ENCODE measurements around the gene AGBL4. TPM values are rescaled to one million over a fixed set of nuclear protein-coding genes. Genes with fewer than 3 reads are reported as not detected.

The AGBL4 gene
- total and polyA plus RNA-seq, 2 experiments from 2014 or later = not detected

DNA sequence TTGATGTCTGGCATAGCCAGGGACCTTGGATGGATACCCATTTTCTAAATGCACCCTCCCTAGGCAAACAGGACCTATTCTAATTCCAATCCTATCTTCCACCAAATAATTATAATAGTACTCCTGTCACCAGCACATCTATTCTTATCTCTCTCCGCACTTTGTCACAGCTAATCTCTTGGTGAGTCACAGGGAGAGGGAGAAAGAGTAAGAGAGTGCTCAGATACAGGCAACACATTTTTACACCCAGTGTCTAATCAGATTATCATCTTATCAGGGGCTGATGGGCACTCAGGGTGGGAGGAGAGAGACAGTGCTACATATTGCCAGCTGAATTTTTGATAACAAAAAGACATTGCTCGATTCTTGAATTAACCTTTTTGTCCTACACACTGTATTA is 972.1 kb downstream of the AGBL4 start:
- TF ChIP-seq, protein P1, sequence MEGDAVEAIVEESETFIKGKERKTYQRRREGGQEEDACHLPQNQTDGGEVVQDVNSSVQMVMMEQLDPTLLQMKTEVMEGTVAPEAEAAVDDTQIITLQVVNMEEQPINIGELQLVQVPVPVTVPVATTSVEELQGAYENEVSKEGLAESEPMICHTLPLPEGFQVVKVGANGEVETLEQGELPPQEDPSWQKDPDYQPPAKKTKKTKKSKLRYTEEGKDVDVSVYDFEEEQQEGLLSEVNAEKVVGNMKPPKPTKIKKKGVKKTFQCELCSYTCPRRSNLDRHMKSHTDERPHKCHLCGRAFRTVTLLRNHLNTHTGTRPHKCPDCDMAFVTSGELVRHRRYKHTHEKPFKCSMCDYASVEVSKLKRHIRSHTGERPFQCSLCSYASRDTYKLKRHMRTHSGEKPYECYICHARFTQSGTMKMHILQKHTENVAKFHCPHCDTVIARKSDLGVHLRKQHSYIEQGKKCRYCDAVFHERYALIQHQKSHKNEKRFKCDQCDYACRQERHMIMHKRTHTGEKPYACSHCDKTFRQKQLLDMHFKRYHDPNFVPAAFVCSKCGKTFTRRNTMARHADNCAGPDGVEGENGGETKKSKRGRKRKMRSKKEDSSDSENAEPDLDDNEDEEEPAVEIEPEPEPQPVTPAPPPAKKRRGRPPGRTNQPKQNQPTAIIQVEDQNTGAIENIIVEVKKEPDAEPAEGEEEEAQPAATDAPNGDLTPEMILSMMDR (IDR thresholded peaks at IDR 0.05; ENCODE audit: low read depth, low read length) = no peak
- H3K36me3 ChIP-seq = no peaks in the 10 kb centered on the region
- H3K27ac ChIP-seq = no peak overlapping the region
- no peaks in the 10 kb centered on the region for H3K4me1 ChIP-seq (ENCODE audit: low read depth)
- H3K27me3 ChIP-seq = no peaks in the 10 kb centered on the region
- DNase-seq (ENCODE audit: low read depth in 1 of 2, low spot score in 1 of 2) = no peak
- no peak overlapping the region for H3K4me3 ChIP-seq
- no peaks in the 10 kb centered on the region for H3K9me3 ChIP-seq (ENCODE audit: low read depth)

DNA sequence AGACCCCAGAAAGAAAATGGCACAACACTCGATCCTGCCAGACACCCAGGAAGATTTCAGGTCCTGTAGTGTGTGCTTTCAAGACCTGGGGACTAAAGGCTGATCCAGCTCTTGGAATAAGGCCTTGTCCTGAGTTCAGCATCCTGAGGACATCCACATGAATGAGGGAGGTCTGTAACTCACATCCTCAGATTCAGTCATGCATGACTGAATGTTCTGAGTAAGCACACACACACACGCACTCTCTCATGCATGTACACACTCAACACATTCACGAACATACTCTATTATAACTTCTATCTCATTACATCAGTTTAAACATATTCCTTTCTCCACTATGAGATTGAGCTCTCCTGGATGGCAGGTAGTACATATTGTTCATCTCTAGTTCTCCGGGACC is 973.7 kb downstream of the AGBL4 start:
- Histone ChIP-seq H3K9me3 (ENCODE audit: low read depth) (peaks cover 3% of the 10 kb centered on the region), H3K4me1 (ENCODE audit: low read depth) (no peaks in the 10 kb centered on the region), H3K36me3 (no peaks in the 10 kb centered on the region), H3K4me3 (no peak overlapping the region), H3K27ac (no peak overlapping the region), H3K27me3 (no peaks in the 10 kb centered on the region)
- TF ChIP-seq, protein P1 (IDR thresholded peaks at IDR 0.05; ENCODE audit: low read depth, low read length) = no peak
- DNase-seq (ENCODE audit: low read depth in 1 of 2, low spot score in 1 of 2) = no peak

DNA sequence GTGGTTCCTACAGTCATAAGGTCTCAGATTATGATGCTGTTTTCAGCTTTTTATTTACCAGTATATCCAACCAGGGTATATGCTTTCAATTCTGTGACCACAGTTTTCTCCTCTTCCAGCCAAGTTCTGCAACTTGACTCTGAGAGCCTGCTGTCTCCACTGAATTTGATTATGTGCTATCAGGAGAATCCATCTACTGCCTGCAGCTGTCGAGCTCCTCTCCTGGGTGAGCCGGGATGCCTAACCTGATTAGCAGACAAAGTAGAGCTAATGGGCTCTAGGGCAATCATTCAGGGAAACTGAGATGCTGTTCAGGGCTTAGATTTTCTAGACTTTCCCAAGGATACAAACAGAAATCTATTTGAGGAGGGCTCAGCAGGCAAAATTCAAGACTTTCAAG is 975.6 kb downstream of the AGBL4 start:
- Histone ChIP-seq H3K4me3 (no peak overlapping the region), H3K27ac (no peak overlapping the region), H3K27me3 (no peaks in the 10 kb centered on the region), H3K9me3 (ENCODE audit: low read depth) (peaks cover 3% of the 10 kb centered on the region), H3K36me3 (no peaks in the 10 kb centered on the region), H3K4me1 (ENCODE audit: low read depth) (no peaks in the 10 kb centered on the region)
- TF ChIP-seq, protein P1 (IDR thresholded peaks at IDR 0.05; ENCODE audit: low read depth, low read length) = no peak
- DNase-seq (ENCODE audit: low read depth in 1 of 2, low spot score in 1 of 2) = no peak

DNA sequence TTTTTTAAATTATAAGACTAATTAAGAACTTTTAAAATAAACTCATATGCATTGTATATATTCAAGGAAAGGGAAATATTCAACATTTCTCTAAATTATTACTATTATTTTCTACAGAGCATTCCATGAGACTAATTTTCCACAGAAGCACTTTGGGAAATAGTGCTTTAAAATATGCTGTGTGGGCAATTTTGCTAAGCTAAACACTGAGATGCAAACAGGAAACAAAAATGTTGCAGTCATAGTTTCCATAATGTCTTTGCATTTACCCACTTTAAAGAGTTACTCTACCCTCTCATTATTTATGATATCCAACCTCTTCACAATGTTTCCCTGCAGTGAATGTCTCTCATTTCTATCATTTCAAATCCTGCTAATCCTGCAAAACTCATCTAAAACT is 977.4 kb downstream of the AGBL4 start:
- Histone ChIP-seq H3K27ac (no peak overlapping the region), H3K36me3 (no peaks in the 10 kb centered on the region), H3K4me1 (ENCODE audit: low read depth) (no peaks in the 10 kb centered on the region), H3K9me3 (ENCODE audit: low read depth) (peaks cover 3% of the 10 kb centered on the region), H3K4me3 (no peak overlapping the region), H3K27me3 (no peaks in the 10 kb centered on the region)
- TF ChIP-seq, protein P1 (IDR thresholded peaks at IDR 0.05; ENCODE audit: low read depth, low read length) = no peak
- no peak for DNase-seq (ENCODE audit: low read depth in 1 of 2, low spot score in 1 of 2)

DNA sequence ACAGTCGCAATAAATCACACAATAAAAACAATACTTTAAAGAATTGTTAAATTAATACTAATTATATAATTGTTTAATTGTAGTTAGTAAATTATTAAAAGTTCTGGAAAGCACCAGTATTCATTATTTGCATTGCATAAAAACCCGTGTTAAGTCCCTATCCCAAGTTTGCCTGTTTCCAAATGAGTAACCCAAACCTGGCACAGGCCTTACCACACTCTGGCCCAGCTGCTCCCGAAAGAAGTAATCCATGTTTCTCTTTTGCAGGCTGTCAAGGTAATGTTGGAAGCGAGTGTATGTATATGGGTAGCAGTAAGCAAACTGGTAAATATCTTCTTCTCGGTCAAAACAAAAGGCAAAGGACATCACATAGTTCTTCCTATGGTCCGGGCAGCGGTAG is 978.4 kb downstream of the AGBL4 start:
- no peaks in the 10 kb centered on the region for H3K36me3 ChIP-seq
- H3K4me1 ChIP-seq (ENCODE audit: low read depth) = no peaks in the 10 kb centered on the region
- TF ChIP-seq, protein P1 (IDR thresholded peaks at IDR 0.05; ENCODE audit: low read depth, low read length) = no peak
- DNase-seq (ENCODE audit: low read depth in 1 of 2, low spot score in 1 of 2) = no peak
- H3K9me3 ChIP-seq (ENCODE audit: low read depth) = peaks cover 7% of the 10 kb centered on the region
- no peak overlapping the region for H3K27ac ChIP-seq
- H3K27me3 ChIP-seq = no peaks in the 10 kb centered on the region
- H3K4me3 ChIP-seq = no peak overlapping the region

DNA sequence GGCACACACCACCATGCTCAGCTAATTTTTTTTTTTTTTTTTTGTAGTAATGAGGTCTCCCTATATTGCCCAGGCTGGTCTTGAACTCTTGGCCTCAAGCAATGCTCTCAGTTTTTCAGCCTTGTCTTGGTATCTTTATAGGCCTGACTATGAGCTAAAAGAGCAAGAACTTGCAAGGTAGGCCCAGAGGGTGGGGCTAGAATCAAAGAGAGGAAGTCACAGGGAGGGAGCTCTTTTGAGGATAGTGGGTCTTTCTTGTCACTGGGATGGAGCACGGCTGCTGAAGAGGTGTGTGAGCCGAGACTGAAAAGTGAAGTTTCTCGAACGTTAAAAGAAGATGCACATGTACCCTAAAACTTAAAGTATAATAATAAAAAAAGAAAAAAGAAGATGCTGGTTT is 987.1 kb downstream of the AGBL4 start:
- Histone ChIP-seq H3K27ac (no peak overlapping the region), H3K9me3 (ENCODE audit: low read depth) (peaks cover 4% of the 10 kb centered on the region), H3K4me3 (no peak overlapping the region), H3K4me1 (ENCODE audit: low read depth) (no peaks in the 10 kb centered on the region), H3K36me3 (no peaks in the 10 kb centered on the region), H3K27me3 (no peaks in the 10 kb centered on the region)
- no peak for DNase-seq (ENCODE audit: low read depth in 1 of 2, low spot score in 1 of 2)
- TF ChIP-seq, protein P1 (IDR thresholded peaks at IDR 0.05; ENCODE audit: low read depth, low read length) = no peak

All from cardiac muscle cell (in vitro differentiated cells and primary cell).